PFSK-1 (cell line): ENCODE measurements around the gene C1orf216.

ENCODE experiments used
- FOXP2 ChIP-seq: optimal IDR thresholded peaks from 2 replicates; pipeline ENCODE3; 2011; ENCODE audit warnings: borderline replicate concordance, control low read depth, inconsistent platforms; ENCODE audit not compliant: insufficient read depth; ENCODE audit errors: extremely low read length, extremely low read depth
- POLR2AphosphoS5 ChIP-seq: IDR thresholded peaks from 2 replicates; pipeline ENCODE4 v1.6.1; 2012; ENCODE audit warnings: low read depth, mild to moderate bottlenecking, control low read depth, low read length, moderate library complexity
- REST ChIP-seq, 2 experiments: IDR thresholded peaks; 2 replicates each; pipeline versions ENCODE4 v1.6.1 to v1.8.0; 2011 to 2012; ENCODE audit warnings: low read depth in 2 of 2, low read length in 2 of 2, control low read depth in 1 of 2, inconsistent platforms in 1 of 2, mild to moderate bottlenecking in 1 of 2, moderate library complexity in 1 of 2; ENCODE audit not compliant: insufficient read depth in 1 of 2
- SIN3A ChIP-seq: IDR thresholded peaks from 2 replicates; pipeline ENCODE4 v1.6.1; 2012; ENCODE audit warnings: mild to moderate bottlenecking, low read length, moderate library complexity, borderline replicate concordance; ENCODE audit not compliant: insufficient read depth
- TAF1 ChIP-seq: IDR thresholded peaks from 2 replicates; pipeline ENCODE4 v1.6.1; 2012; ENCODE audit warnings: low read length, control low read depth, borderline replicate concordance; ENCODE audit not compliant: insufficient read depth

GRCh38 chr1:35756064-35756463 is 37.4 kb upstream of the C1orf216 start:
- TF ChIP-seq REST (IDR thresholded peaks at IDR 0.05; ENCODE audit: insufficient read depth in 1 of 2, low read depth in 2 of 2, low read length in 2 of 2) (no peak), TAF1 (no peak), POLR2AphosphoS5 (no peak), FOXP2 (no peak), SIN3A (no peak)
